Type B pancreatic cell (in vitro differentiated cells): ENCODE measurements around the gene LHX3. TPM values are rescaled to one million over a fixed set of nuclear protein-coding genes. Genes with fewer than 3 reads are reported as not detected.

Experiments
- DNase-seq: peaks from one replicate; pipeline ENCODE4 v3.0.0; 2021; ENCODE audit warnings: mixed read lengths; ENCODE audit not compliant: unreplicated experiment; ENCODE audit errors: extremely low spot score
- H3K27ac Mint-ChIP-seq: 2 replicates; pipeline ENCODE4 v1.8.0; 2021; ENCODE audit warnings: mild to moderate bottlenecking, mixed read lengths
- H3K27me3 Mint-ChIP-seq: 2 replicates; pipeline ENCODE4 v1.8.0; 2021; ENCODE audit warnings: mixed read lengths
- H3K36me3 Mint-ChIP-seq: 2 replicates; pipeline ENCODE4 v1.8.0; 2021; ENCODE audit warnings: mixed read lengths
- H3K4me1 Mint-ChIP-seq: one replicate; pipeline ENCODE4 v1.8.0; 2021; ENCODE audit warnings: mixed read lengths; ENCODE audit not compliant: unreplicated experiment
- H3K4me3 Mint-ChIP-seq: 2 replicates; pipeline ENCODE4 v1.8.0; 2021; ENCODE audit warnings: mild to moderate bottlenecking, mixed read lengths
- H3K9me3 Mint-ChIP-seq: 2 replicates; pipeline ENCODE4 v1.8.0; 2021; ENCODE audit warnings: mixed read lengths
- total RNA-seq: library from RNA; stranded (reverse); gene quantifications from 2 replicates; pipeline ENCODE4 v1.2.1, GENCODE V29; 2021; ENCODE audit warnings: low replicate concordance
- TF ChIP-seq, protein P1 (sequence below): fragments of 200-600 bp; sonication (generic); conservative IDR thresholded peaks from 2 replicates; pipeline ENCODE4 v1.5.0; 2021; ENCODE audit warnings: antibody characterized with exemption, mild to moderate bottlenecking

LHX3 gene
- total RNA-seq, 1 donor from 2014 or later: 0.10 TPM

GRCh38 chr9:136154943-136155342 is 50.0 kb downstream of the LHX3 start:
- TF ChIP-seq, protein P1, sequence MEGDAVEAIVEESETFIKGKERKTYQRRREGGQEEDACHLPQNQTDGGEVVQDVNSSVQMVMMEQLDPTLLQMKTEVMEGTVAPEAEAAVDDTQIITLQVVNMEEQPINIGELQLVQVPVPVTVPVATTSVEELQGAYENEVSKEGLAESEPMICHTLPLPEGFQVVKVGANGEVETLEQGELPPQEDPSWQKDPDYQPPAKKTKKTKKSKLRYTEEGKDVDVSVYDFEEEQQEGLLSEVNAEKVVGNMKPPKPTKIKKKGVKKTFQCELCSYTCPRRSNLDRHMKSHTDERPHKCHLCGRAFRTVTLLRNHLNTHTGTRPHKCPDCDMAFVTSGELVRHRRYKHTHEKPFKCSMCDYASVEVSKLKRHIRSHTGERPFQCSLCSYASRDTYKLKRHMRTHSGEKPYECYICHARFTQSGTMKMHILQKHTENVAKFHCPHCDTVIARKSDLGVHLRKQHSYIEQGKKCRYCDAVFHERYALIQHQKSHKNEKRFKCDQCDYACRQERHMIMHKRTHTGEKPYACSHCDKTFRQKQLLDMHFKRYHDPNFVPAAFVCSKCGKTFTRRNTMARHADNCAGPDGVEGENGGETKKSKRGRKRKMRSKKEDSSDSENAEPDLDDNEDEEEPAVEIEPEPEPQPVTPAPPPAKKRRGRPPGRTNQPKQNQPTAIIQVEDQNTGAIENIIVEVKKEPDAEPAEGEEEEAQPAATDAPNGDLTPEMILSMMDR: no peak
- no peaks in the 10 kb centered on the region for H3K36me3 Mint-ChIP-seq
- H3K9me3 Mint-ChIP-seq: no peaks in the 10 kb centered on the region
- peaks cover 32% of the 10 kb centered on the region for H3K27me3 Mint-ChIP-seq
- no peak for DNase-seq
- no peak overlapping the region for H3K4me3 Mint-ChIP-seq
- H3K27ac Mint-ChIP-seq: no peak overlapping the region
- peaks cover 18% of the 10 kb centered on the region for H3K4me1 Mint-ChIP-seq

- Mint-ChIP-seq H3K27me3 (peaks cover 29% of the 10 kb centered on the region), H3K4me1 (peaks cover 18% of the 10 kb centered on the region), H3K36me3 (no peaks in the 10 kb centered on the region), H3K4me3 (no peak overlapping the region), H3K27ac (no peak overlapping the region), H3K9me3 (no peaks in the 10 kb centered on the region)
- no peak for DNase-seq
- TF ChIP-seq, protein P1: no peak
These were observed 51.4 kb downstream of the LHX3 start for GRCh38 chr9:136153381-136154065.

GRCh38 chr9:136152931-136153330 is 52.0 kb downstream of the LHX3 start:
- no peak for DNase-seq
- H3K27me3 Mint-ChIP-seq: peaks cover 29% of the 10 kb centered on the region
- TF ChIP-seq, protein P1: no peak
- no peak overlapping the region for H3K4me3 Mint-ChIP-seq
- peaks cover 18% of the 10 kb centered on the region for H3K4me1 Mint-ChIP-seq
- no peaks in the 10 kb centered on the region for H3K9me3 Mint-ChIP-seq
- no peaks in the 10 kb centered on the region for H3K36me3 Mint-ChIP-seq
- H3K27ac Mint-ChIP-seq: no peak overlapping the region

DNA sequence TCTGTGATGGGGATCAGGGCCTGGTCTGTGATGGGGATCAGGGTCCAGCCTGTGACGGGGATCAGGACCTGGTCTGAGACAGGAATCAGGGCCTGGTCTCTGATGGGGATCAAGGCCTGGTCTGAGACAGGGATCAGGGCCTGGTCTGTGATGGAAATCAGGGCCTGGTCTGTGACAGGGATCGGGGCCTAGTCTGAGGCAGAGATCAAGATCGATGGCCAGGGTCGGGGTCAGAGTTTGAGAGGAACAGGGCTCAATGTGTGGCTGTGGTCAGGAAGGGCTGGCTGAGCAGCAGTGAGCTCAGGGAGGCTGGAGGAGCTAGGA is 52.4 kb downstream of the LHX3 start:
- Mint-ChIP-seq H3K4me3 (no peak overlapping the region), H3K4me1 (peaks cover 16% of the 10 kb centered on the region), H3K9me3 (no peaks in the 10 kb centered on the region), H3K27ac (no peak overlapping the region), H3K27me3 (peaks cover 27% of the 10 kb centered on the region), H3K36me3 (no peaks in the 10 kb centered on the region)
- no peak for DNase-seq
- TF ChIP-seq, protein P1: no peak

DNA sequence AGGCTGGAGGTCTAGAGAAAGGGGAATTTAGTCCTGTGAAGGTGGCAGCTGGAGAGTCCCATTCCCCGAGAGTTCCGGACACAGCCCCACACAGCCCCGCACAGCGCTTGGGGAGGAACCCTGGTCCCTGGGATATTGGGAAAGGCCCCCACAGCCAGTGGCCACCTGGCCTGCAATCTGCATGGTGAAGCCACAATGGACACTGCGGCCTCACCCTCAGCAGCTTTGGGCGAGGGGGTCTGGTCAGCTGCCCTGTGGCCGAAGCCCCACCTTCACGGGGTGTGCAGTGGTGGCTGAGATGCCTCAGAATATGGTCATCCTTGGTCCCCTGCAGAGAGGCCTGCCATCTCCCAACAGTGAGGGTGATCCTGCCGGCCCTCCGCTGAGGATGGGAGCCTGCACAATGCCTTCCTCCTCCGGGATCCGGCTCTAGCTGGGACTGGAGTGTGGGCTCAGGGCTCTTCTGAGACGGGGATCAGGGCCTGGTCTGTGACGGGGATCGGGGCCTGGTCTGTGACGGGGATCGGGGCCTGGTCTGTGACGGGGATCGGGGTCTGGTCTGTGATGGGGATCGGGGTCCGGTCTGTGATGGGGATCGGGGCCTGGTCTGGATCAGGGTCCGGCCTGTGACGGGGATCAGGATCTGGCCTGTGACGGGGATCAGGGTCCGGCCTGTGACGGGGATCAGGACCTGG is 52.9 kb downstream of the LHX3 start:
- H3K27me3 Mint-ChIP-seq: peaks cover 24% of the 10 kb centered on the region
- TF ChIP-seq, protein P1: no peak
- peaks cover 14% of the 10 kb centered on the region for H3K4me1 Mint-ChIP-seq
- H3K27ac Mint-ChIP-seq: no peak overlapping the region
- no peak for DNase-seq
- H3K9me3 Mint-ChIP-seq: no peaks in the 10 kb centered on the region
- no peak overlapping the region for H3K4me3 Mint-ChIP-seq
- no peaks in the 10 kb centered on the region for H3K36me3 Mint-ChIP-seq
